IMR-90 (cell line): ENCODE results near the gene XRCC4. TPM values are rescaled to one million over a fixed set of nuclear protein-coding genes. Genes with fewer than 3 reads are reported as not detected.

Experiments used
- ATAC-seq: fragments of 200-7000 bp; cut with Tn5 transposase; 2 replicates; pipeline ENCODE4 v1.9.1; 2020; ENCODE audit warnings: low read depth, mild to moderate bottlenecking, moderate library complexity
- BruUV-seq: library from RNA; stranded (reverse); fragments of 400-500 nt; replicated peaks from 2 replicates; lab custom pipeline; 2021; lab: Mats Ljungman, UMichigan
- CTCF ChIA-PET: fragments of 300-600 bp; formaldehyde crosslinking; extraction: SDS; loops from one replicate; lab custom pipeline; 2021; ENCODE audit warnings: antibody characterized with exemption; lab: Yijun Ruan, JAX
- POLR2A ChIA-PET: fragments of 300-600 bp; sonication (Branson Sonifier 250); formaldehyde crosslinking; loops from one replicate; lab custom pipeline; 2022; ENCODE audit warnings: antibody characterized with exemption; ENCODE audit not compliant: unreplicated experiment; lab: Charles Lee
- DNase-seq: peaks from one replicate; pipeline ENCODE4 v3.0.0; 2013
- H2AFZ ChIP-seq: replicated peaks from 2 replicates; pipeline ENCODE3; 2013; ENCODE audit warnings: low read length, mild to moderate bottlenecking; ENCODE audit not compliant: poor library complexity
- H2AK5ac ChIP-seq: 2 replicates; pipeline ENCODE4 v1.6.1; 2013; ENCODE audit warnings: low read depth, low read length, inconsistent platforms
- H2AK9ac ChIP-seq: replicated peaks from 2 replicates; pipeline ENCODE3; 2013; ENCODE audit warnings: mild to moderate bottlenecking, low read depth, low read length, moderate library complexity; ENCODE audit not compliant: poor library complexity
- H2BK120ac ChIP-seq: 2 replicates; pipeline ENCODE4 v1.6.1; 2013; ENCODE audit warnings: low read depth, low read length, inconsistent platforms
- H2BK15ac ChIP-seq: 3 replicates; pipeline ENCODE4 v1.6.1; 2013; ENCODE audit warnings: low read depth, low read length, inconsistent platforms
- H2BK20ac ChIP-seq: 2 replicates; pipeline ENCODE4 v1.6.1; 2013; ENCODE audit warnings: low read depth, mild to moderate bottlenecking, inconsistent platforms, low read length, moderate library complexity
- H2BK5ac ChIP-seq: 2 replicates; pipeline ENCODE4 v1.6.1; 2013; ENCODE audit warnings: mild to moderate bottlenecking, low read depth, low read length, inconsistent platforms; ENCODE audit not compliant: poor library complexity, severe bottlenecking
- H3K14ac ChIP-seq: replicated peaks from 2 replicates; pipeline ENCODE4 v1.6.1; 2013; ENCODE audit warnings: low read depth, low read length, inconsistent platforms
- H3K18ac ChIP-seq: 2 replicates; pipeline ENCODE4 v1.6.1; 2013; ENCODE audit warnings: low read depth, low read length, control low read depth
- H3K23ac ChIP-seq: 2 replicates; pipeline ENCODE4 v1.6.1; 2013; ENCODE audit warnings: low read depth, low read length, inconsistent platforms
- H3K27ac ChIP-seq: 2 replicates; pipeline ENCODE4 v1.5.1; 2013; ENCODE audit warnings: mild to moderate bottlenecking, control low read depth, low read length; ENCODE audit not compliant: insufficient read depth
- H3K27me3 ChIP-seq: 2 replicates; pipeline ENCODE4 v1.6.1; 2013; ENCODE audit warnings: low read length; ENCODE audit not compliant: control insufficient read depth, insufficient read depth
- H3K36me3 ChIP-seq: 2 replicates; pipeline ENCODE4 v1.6.1; 2013; ENCODE audit warnings: low read length, mixed read lengths; ENCODE audit not compliant: control insufficient read depth, insufficient read depth
- H3K4ac ChIP-seq: 2 replicates; pipeline ENCODE4 v1.6.1; 2013; ENCODE audit warnings: low read depth, low read length, inconsistent platforms
- H3K4me1 ChIP-seq: 2 replicates; pipeline ENCODE4 v1.6.1; 2013; ENCODE audit warnings: low read length, mixed read lengths; ENCODE audit not compliant: control insufficient read depth, insufficient read depth
- H3K4me2 ChIP-seq: 2 replicates; pipeline ENCODE4 v1.6.1; 2013; ENCODE audit warnings: low read depth, mild to moderate bottlenecking, control low read depth, low read length, moderate library complexity
- H3K4me3 ChIP-seq: 2 replicates; pipeline ENCODE4 v1.5.1; 2013; ENCODE audit warnings: low read depth, mild to moderate bottlenecking, control low read depth, low read length, moderate library complexity; ENCODE audit not compliant: insufficient read depth
- H3K56ac ChIP-seq: 2 replicates; pipeline ENCODE4 v1.6.1; 2013; ENCODE audit warnings: low read length, inconsistent platforms; ENCODE audit not compliant: insufficient read depth; ENCODE audit errors: extremely low read depth
- H3K79me1 ChIP-seq, 2 experiments: 2 replicates each; pipeline ENCODE4 v1.6.1; 2013; ENCODE audit warnings: low read length in 2 of 2, inconsistent platforms in 1 of 2, low read depth in 1 of 2
- H3K9ac ChIP-seq: 2 replicates; pipeline ENCODE4 v1.6.1; 2013; ENCODE audit warnings: low read depth, low read length, control low read depth
- H3K9me1 ChIP-seq: 2 replicates; pipeline ENCODE4 v1.6.1; 2013; ENCODE audit warnings: low read length, inconsistent platforms; ENCODE audit not compliant: insufficient read depth
- H3K9me3 ChIP-seq: 2 replicates; pipeline ENCODE4 v1.6.1; 2013; ENCODE audit warnings: low read length; ENCODE audit not compliant: control insufficient read depth, insufficient read depth
- H4K20me1 ChIP-seq: 2 replicates; pipeline ENCODE4 v1.6.1; 2013; ENCODE audit warnings: low read length, inconsistent platforms; ENCODE audit not compliant: insufficient read depth
- H4K5ac ChIP-seq: 2 replicates; pipeline ENCODE4 v1.6.1; 2013; ENCODE audit warnings: mild to moderate bottlenecking, low read depth, low read length, control low read depth
- H4K8ac ChIP-seq, 2 experiments: 2 replicates each; pipeline ENCODE4 v1.6.1; 2013; ENCODE audit warnings: low read depth in 2 of 2, low read length in 2 of 2, control low read depth in 1 of 2, inconsistent platforms in 1 of 2
- H4K91ac ChIP-seq: 2 replicates; pipeline ENCODE4 v1.6.1; 2013; ENCODE audit warnings: low read depth, low read length, inconsistent platforms; ENCODE audit not compliant: insufficient read depth
- BHLHE40 ChIP-seq: fragments of 150-350 bp; IDR thresholded peaks from 2 replicates; pipeline ENCODE4 v1.6.1; 2016; ENCODE audit warnings: mild to moderate bottlenecking, low read depth, low read length
- CEBPB ChIP-seq: IDR thresholded peaks from 2 replicates; pipeline ENCODE4 v1.6.1; 2012; ENCODE audit warnings: low read depth, low read length, improper control_type of control experiment
- CHD1 ChIP-seq: IDR thresholded peaks from 2 replicates; pipeline ENCODE4 v1.6.1; 2012; ENCODE audit warnings: low read depth, low read length, improper control_type of control experiment
- FOS ChIP-seq: fragments of 150-350 bp; IDR thresholded peaks from 2 replicates; pipeline ENCODE4 v1.6.1; 2016; ENCODE audit warnings: low read depth, low read length
- MAZ ChIP-seq: IDR thresholded peaks from 2 replicates; pipeline ENCODE4 v1.6.1; 2012; ENCODE audit warnings: low read depth, mild to moderate bottlenecking, low read length, improper control_type of control experiment, moderate library complexity, borderline replicate concordance
- RAD21 ChIP-seq: IDR thresholded peaks from 2 replicates; pipeline ENCODE4 v1.6.1; 2012; ENCODE audit warnings: low read length, improper control_type of control experiment
- RFX5 ChIP-seq: IDR thresholded peaks from 2 replicates; pipeline ENCODE4 v1.8.0; 2012; ENCODE audit warnings: low read depth, mild to moderate bottlenecking, low read length, moderate library complexity
- SMC3 ChIP-seq: fragments of 150-350 bp; IDR thresholded peaks from 2 replicates; pipeline ENCODE4 v1.6.1; 2016; ENCODE audit warnings: low read depth, mild to moderate bottlenecking, antibody characterized with exemption, low read length, moderate library complexity
- WGBS, 2 experiments: methylation state at CpG; one replicate each; pipeline versions ENCODE4 v1.1.5 to v1.1.7; 2013; ENCODE audit warnings: missing lambda C conversion rate in 2 of 2; ENCODE audit not compliant: insufficient read length in 1 of 2; ENCODE audit errors: extremely low coverage in 2 of 2; 5-methylcytosine and 5-hydroxymethylcytosine counted together
- dilution Hi-C: fragments of 300-500 bp; cut with HindIII; formaldehyde crosslinking; loops from one replicate; pipeline ENCODE4 v1.14.3; 2018; ENCODE audit warnings: low sequenced_read_pairs; ENCODE audit not compliant: unreplicated experiment
- in situ Hi-C: fragments of 300-500 bp; cut with MboI; formaldehyde crosslinking; loops from 3 replicates; pipeline ENCODE4 v1.14.3; 2019; ENCODE audit warnings: low sequenced_read_pairs, inconsistent platforms, mixed read lengths
- intact Hi-C: fragments of 100-400 bp; cut with micrococcal nuclease; formaldehyde crosslinking; loops from 2 replicates; pipeline ENCODE4 v1.10.0; 2022
- polyA plus RNA-seq, 3 experiments: library from polyadenylated mRNA; depleted of rRNA; stranded (reverse); fragments of >200 nt; gene quantifications; 2 replicates each; pipeline ENCODE4 v1.2.3, GENCODE V29; 2012; ENCODE audit warnings: low replicate concordance in 1 of 3
- total RNA-seq: library from RNA; depleted of rRNA; stranded (reverse); fragments of >200 nt; gene quantifications from 2 replicates; pipeline ENCODE4 v1.2.3, GENCODE V29; 2012
- TF ChIP-seq, protein P1 (sequence below): fragments of 150-350 bp; IDR thresholded peaks from 2 replicates; pipeline ENCODE4 v1.6.1; 2017; ENCODE audit warnings: mild to moderate bottlenecking, antibody characterized with exemption, low read length, low read depth

XRCC4 gene
- total and polyA plus RNA-seq, 2 of the 4 experiments (the other 2 are of a cell fraction), result 3.5 to 4.7 TPM

- CTCF ChIA-PET, result no interaction called here
- BruUV-seq, result no TSS peak
These were observed 320.3 kb downstream of the XRCC4 start for GRCh38 chr5:83397658-83398057.

More at GRCh38 chr5:83397658-83398057, 320.3 kb downstream of the XRCC4 start:
- H3K18ac ChIP-seq, result no peak overlapping the region
- H2AK5ac ChIP-seq, result no peak overlapping the region
- H2AK9ac ChIP-seq, result no peak overlapping the region
- no peak overlapping the region for H4K91ac ChIP-seq
- no peaks in the 10 kb centered on the region for H3K27me3 ChIP-seq
- no peak overlapping the region for H3K4me2 ChIP-seq
- no peak overlapping the region for H3K27ac ChIP-seq
- H4K5ac ChIP-seq, result no peak overlapping the region
- H2BK20ac ChIP-seq, result no peak overlapping the region
- dilution Hi-C loops, result no loop called here
- POLR2A ChIA-PET, result interaction anchor here (0.6 kb wide), 1 partner anchor 78 kb away, joined by 4 read pairs; no protein-coding TSS in a partner anchor
- H2AFZ ChIP-seq, result no peak overlapping the region
- no peaks in the 10 kb centered on the region for H3K36me3 ChIP-seq
- no peaks in the 10 kb centered on the region for H3K79me1 ChIP-seq
- no peak overlapping the region for H3K14ac ChIP-seq
- H4K8ac ChIP-seq, result no peak overlapping the region
- H2BK15ac ChIP-seq, result no peak overlapping the region
- H3K9ac ChIP-seq, result no peak overlapping the region
- no peak overlapping the region for H3K4ac ChIP-seq
- in situ Hi-C loops, result no loop called here
- no CpG with 5 or more reads among the region's 1 CpG for WGBS, 2 experiments
- H3K9me1 ChIP-seq, result no peaks in the 10 kb centered on the region
- no peaks in the 10 kb centered on the region for H4K20me1 ChIP-seq
- DNase-seq (no peak), ATAC-seq (no peak)
- H3K4me3 ChIP-seq, result no peak overlapping the region
- peaks cover 2% of the 10 kb centered on the region for H3K4me1 ChIP-seq
- H2BK5ac ChIP-seq, result no peak overlapping the region
- no peak overlapping the region for H3K56ac ChIP-seq
- intact Hi-C loops, result no loop called here
- H2BK120ac ChIP-seq, result no peak overlapping the region
- H3K9me3 ChIP-seq, result no peaks in the 10 kb centered on the region
- no peak for TF ChIP-seq FOS
- no peak for TF ChIP-seq RFX5
- TF ChIP-seq BHLHE40, result no peak
- TF ChIP-seq CEBPB, result no peak
- no peak for TF ChIP-seq CHD1
- TF ChIP-seq, protein P1, sequence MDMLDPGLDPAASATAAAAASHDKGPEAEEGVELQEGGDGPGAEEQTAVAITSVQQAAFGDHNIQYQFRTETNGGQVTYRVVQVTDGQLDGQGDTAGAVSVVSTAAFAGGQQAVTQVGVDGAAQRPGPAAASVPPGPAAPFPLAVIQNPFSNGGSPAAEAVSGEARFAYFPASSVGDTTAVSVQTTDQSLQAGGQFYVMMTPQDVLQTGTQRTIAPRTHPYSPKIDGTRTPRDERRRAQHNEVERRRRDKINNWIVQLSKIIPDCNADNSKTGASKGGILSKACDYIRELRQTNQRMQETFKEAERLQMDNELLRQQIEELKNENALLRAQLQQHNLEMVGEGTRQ, result no peak
- TF ChIP-seq RAD21, result no peak
- no peak for TF ChIP-seq SMC3
- no peak for TF ChIP-seq MAZ
- H3K23ac ChIP-seq, result no peak overlapping the region
